Measurements from ENCODE around the gene RASGRF2. TPM values are rescaled to one million over a fixed set of nuclear protein-coding genes. Genes with fewer than 3 reads are reported as not detected.

Gene RASGRF2
- total and polyA plus RNA-seq, 10 donors, result 0.74 to 13.9 (median 8.8) TPM

DNA sequence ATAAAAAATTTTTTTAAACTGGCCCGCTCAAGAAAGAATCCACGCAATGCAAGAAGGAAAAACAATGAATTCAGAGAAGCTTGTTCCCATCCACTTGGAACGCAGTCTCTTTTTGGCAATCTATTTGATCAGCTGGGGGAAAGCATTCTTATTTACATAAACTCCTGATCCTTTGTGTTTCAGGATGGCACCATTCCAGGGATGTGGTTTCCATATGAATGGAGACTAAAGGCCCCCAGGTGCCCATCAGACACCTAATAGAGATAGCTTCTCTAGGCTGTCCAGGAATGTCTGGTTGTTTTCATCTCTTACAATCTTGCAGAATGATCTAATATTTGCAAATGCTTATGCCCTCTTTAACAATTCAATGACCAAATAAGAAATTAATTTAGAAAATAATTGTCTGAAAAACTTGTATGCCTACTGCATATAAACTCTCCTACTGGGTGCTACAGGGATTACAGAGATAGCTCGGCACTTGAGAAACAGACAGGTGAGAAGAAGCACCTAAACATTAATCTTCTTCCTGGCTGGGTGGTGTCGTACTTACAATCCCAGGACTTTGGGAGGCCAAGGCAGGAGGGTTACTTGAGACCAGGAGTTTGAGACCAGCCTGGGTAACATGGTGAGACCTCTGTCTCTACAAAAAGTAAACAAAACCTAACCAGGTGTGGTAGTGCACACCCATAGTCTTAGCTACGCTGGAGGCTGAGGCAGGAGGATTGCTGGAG lies 3.0 kb upstream of the RASGRF2 start:
- H3K36me3 ChIP-seq, result no peaks in the 10 kb centered on the region
- intact Hi-C loops (cut with DNase I; ENCODE audit: low total_unique reads), result no loop called here
- peaks cover 0 to 84% (median 20%) of the 10 kb centered on the region in 7 donors for H3K27me3 ChIP-seq (replicated peaks in 1 of 7)
- no peak overlapping the region for H3K4me3 ChIP-seq
- 76 to 88% (median 84%) methylated on average over 6 of the region's 6 CpGs for WGBS, 5 donors
- TF ChIP-seq, protein P1, sequence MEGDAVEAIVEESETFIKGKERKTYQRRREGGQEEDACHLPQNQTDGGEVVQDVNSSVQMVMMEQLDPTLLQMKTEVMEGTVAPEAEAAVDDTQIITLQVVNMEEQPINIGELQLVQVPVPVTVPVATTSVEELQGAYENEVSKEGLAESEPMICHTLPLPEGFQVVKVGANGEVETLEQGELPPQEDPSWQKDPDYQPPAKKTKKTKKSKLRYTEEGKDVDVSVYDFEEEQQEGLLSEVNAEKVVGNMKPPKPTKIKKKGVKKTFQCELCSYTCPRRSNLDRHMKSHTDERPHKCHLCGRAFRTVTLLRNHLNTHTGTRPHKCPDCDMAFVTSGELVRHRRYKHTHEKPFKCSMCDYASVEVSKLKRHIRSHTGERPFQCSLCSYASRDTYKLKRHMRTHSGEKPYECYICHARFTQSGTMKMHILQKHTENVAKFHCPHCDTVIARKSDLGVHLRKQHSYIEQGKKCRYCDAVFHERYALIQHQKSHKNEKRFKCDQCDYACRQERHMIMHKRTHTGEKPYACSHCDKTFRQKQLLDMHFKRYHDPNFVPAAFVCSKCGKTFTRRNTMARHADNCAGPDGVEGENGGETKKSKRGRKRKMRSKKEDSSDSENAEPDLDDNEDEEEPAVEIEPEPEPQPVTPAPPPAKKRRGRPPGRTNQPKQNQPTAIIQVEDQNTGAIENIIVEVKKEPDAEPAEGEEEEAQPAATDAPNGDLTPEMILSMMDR (IDR thresholded peaks at IDR 0.05 in 8 of 11, conservative IDR thresholded peaks at IDR 0.05 in 3 of 11), result no peak
- DNase-seq, result no peak
- H3K4me1 ChIP-seq, result peaks cover 0 to 41% (median 13%) of the 10 kb centered on the region in 6 donors
- H3K9me3 ChIP-seq, result no peaks in the 10 kb centered on the region
- no peak overlapping the region for H3K27ac ChIP-seq

GRCh38 chr5:80958616-80959015 lies 1.5 kb upstream of the RASGRF2 start:
- no peak for DNase-seq
- H3K4me1 ChIP-seq, result peaks cover 0 to 55% (median 17%) of the 10 kb centered on the region in 6 donors
- 72 to 88% (median 80%) methylated on average over 4 of the region's 4 CpGs for whole genome bisulfite sequencing, 5 donors
- no peaks in the 10 kb centered on the region for H3K36me3 ChIP-seq
- peaks cover 0 to 86% (median 20%) of the 10 kb centered on the region in 7 donors for H3K27me3 ChIP-seq (replicated peaks in 1 of 7)
- H3K4me3 ChIP-seq, result no peak overlapping the region
- H3K9me3 ChIP-seq, result no peaks in the 10 kb centered on the region
- TF ChIP-seq, protein P1 (IDR thresholded peaks at IDR 0.05 in 8 of 11, conservative IDR thresholded peaks at IDR 0.05 in 3 of 11), result no peak
- TF ChIP-seq POLR2AphosphoS5 (IDR thresholded peaks at IDR 0.05), result no peak
- TF ChIP-seq POLR2A (IDR thresholded peaks at IDR 0.05), result no peak
- H3K27ac ChIP-seq, result peak overlapping the region in 1 of 8 donors; percentile 25
- intact Hi-C loops (cut with DNase I; ENCODE audit: low total_unique reads), result no loop called here

DNA sequence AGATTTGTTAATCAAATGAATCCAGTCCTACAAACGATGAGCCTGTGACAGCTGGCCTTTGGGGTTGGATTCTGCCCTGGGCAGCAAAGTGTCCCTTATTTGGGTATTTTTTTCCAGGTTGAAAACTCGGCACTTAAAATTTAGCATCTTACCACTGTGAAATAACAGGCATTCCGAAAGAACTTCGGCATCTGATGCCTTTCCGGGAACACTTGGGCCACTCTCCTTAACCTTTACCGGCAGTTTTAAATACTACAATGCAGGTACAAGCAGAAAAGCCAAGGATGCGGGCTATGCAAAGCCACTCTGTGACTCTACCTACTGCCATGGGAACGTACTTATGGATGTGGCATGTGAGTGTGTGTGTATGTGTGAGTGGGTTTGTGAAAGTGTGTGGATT lies 1.0 kb upstream of the RASGRF2 start:
- 77 to 89% (median 81%) methylated on average over 8 of the region's 8 CpGs for WGBS, 5 donors
- Histone ChIP-seq H3K4me3 (peak overlapping the region in 1 of 8 donors; percentile 73), H3K9me3 (no peaks in the 10 kb centered on the region), H3K27me3 (replicated peaks in 1 of 7) (peaks cover 0 to 88% (median 20%) of the 10 kb centered on the region in 7 donors), H3K36me3 (no peaks in the 10 kb centered on the region), H3K4me1 (peaks cover 0 to 56% (median 17%) of the 10 kb centered on the region in 6 donors), H3K27ac (no peak overlapping the region)
- intact Hi-C loops (cut with DNase I; ENCODE audit: low total_unique reads), result no loop called here
- no peak for DNase-seq
- TF ChIP-seq POLR2AphosphoS5 (IDR thresholded peaks at IDR 0.05) (no peak), POLR2A (IDR thresholded peaks at IDR 0.05) (no peak)
- TF ChIP-seq, protein P1 (IDR thresholded peaks at IDR 0.05 in 8 of 11, conservative IDR thresholded peaks at IDR 0.05 in 3 of 11), result no peak

- intact Hi-C loops (cut with DNase I; ENCODE audit: low total_unique reads), result no loop called here
- DNase-seq, result peak; percentile 80
- TF ChIP-seq POLR2AphosphoS5 (IDR thresholded peaks at IDR 0.05) (peak in 2 of 3 donors; percentile 24 to 46), POLR2A (IDR thresholded peaks at IDR 0.05) (no peak)
- TF ChIP-seq, protein P1 (IDR thresholded peaks at IDR 0.05 in 8 of 11, conservative IDR thresholded peaks at IDR 0.05 in 3 of 11), result peak in 4 of 11 experiments; percentile 12 to 35 (median 22)
- H3K36me3 ChIP-seq, result no peaks in the 10 kb centered on the region
- peaks cover 0 to 56% (median 17%) of the 10 kb centered on the region in 6 donors for H3K4me1 ChIP-seq
- peak overlapping the region; percentile 32 to 73 (median 55) for H3K4me3 ChIP-seq
- peak overlapping the region; percentile 2 to 82 (median 78) for H3K27ac ChIP-seq
- WGBS, 5 donors, result 3 to 10% (median 3%) methylated on average over 17 to 84 of the region's 84 CpGs
- H3K9me3 ChIP-seq, result no peaks in the 10 kb centered on the region
- H3K27me3 ChIP-seq (replicated peaks in 1 of 7), result peaks cover 0 to 86% (median 20%) of the 10 kb centered on the region in 7 donors
These were observed 590 bp downstream of the RASGRF2 start for GRCh38 chr5:80960531-80961375.

Data from spleen (tissue), 11 donors.